GM21515 (cell line): ENCODE measurements around the gene JPH2.

ENCODE experiments used
- ATAC-seq: cut with Tn5 transposase; IDR thresholded peaks from one replicate; pipeline ENCODE4 v1.9.1; 2021; ENCODE audit not compliant: unreplicated experiment

Gene JPH2

GRCh38 chr20:44104798-44105517 is 82.0 kb downstream of the JPH2 start:
- ATAC-seq, result no peak

DNA sequence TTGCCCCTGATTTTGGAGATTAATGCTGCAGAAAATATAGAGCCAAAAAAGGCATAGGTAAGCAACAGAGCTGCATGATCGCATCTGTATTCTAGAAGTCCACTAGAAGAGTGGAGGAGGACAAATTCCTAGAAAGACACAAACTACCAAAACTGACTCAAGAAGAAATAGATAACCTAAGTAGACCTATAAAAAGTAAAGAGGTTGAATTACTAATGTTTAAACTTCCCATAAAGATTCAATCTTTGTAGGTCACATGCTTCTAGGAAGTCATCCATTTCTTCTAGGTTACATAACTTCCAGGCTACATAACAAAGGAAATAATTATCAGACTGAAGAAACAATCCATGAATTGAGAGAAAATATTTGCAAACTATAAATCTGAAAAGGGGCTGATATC is 84.4 kb downstream of the JPH2 start:
- no peak for ATAC-seq

DNA sequence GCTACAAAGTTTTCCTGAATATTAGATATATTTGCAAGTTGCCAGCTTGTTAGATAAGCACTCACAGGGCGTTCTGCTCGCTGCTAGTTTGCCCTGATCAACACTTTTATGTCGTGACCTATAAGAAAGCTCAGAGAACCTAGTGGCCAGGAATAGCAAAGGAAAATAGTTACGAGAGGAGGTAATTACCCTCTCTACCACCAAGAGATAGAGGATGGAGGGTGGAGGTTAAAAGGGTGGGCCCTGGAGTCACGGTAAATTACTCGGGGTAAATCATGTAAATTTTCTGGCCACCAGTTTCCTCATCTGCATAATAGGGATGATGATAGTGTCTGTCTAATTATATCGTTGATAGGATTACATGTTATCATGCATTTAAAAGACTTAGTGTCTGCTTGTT is 87.2 kb downstream of the JPH2 start:
- ATAC-seq, result no peak

- ATAC-seq, result no peak
Measured at GRCh38 chr20:44098657-44099056, 88.3 kb downstream of the JPH2 start.

DNA sequence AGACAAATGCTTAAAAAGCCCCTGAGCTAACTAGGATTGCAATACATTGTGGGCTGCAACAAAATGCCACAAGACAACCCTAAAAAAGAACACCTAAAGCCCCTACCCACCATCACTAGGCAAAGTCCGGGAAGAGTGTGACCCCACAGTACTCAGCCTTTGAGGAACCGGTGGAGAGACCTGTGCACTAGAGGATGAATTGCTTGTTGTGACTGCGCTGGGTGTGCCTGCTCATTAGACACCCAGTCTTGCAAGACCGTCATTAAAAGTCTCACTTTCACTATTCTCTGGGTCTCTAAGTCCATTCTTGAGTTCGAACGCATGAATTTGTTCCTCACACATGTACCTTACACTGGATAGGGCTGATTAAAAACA is 88.7 kb downstream of the JPH2 start:
- ATAC-seq, result no peak

GRCh38 chr20:44097521-44098255 is 89.3 kb downstream of the JPH2 start:
- no peak for ATAC-seq

GRCh38 chr20:44095831-44096230 is 91.2 kb downstream of the JPH2 start:
- ATAC-seq, result no peak

DNA sequence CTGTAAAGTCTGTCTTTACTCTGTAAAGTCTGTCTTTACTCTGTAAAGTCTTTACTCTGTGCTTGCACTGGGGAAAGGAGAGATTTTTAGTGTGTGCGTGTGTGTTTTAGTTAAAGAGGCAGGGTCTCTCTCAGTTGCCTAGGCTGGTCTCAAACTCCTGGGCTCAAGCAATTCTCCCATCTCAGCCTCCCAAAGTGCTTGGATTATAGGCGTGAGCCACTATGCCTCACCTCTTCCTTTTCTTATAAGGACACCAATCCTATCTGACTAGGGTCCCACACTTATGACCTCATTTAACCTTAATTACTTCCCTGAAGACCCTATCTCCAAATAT is 93.8 kb downstream of the JPH2 start:
- ATAC-seq, result no peak

GRCh38 chr20:44092551-44093248 is 94.3 kb downstream of the JPH2 start:
- ATAC-seq, result no peak

GRCh38 chr20:44091026-44091425 is 96.0 kb downstream of the JPH2 start:
- ATAC-seq, result no peak

DNA sequence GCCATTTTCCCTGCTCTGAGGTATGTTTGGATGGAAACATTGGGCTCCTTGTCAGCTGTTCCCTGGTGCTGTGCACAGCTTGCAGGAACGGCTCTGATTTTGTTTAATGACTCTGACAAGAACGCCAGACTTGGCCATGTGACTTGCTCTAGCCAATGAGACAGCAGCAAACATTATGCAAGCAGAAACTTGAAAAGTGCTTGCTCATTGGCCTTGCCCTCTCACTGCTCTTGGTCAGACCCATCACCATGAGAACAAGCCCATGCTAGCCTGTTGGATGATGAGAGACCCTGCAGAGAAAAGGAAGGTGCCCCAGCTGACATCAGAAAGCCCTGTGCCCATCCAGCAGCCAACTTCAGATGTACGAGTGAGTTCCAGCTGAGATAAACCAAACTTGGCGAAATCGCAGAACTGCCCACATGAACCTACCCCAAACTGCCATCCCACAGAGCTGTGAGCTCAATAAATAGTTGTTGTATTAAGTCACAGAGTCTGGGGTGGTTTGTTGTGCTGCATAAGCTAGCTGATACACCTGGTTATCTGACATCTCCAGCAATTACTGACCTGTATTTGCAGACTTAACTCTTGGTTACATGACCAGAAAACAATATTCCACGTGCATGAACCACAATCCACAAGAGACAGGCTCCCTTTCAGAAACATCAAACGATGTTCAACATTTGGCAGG is 96.9 kb downstream of the JPH2 start:
- ATAC-seq, result no peak

- ATAC-seq, result no peak
Measured at GRCh38 chr20:44087857-44088120, 99.2 kb downstream of the JPH2 start.

DNA sequence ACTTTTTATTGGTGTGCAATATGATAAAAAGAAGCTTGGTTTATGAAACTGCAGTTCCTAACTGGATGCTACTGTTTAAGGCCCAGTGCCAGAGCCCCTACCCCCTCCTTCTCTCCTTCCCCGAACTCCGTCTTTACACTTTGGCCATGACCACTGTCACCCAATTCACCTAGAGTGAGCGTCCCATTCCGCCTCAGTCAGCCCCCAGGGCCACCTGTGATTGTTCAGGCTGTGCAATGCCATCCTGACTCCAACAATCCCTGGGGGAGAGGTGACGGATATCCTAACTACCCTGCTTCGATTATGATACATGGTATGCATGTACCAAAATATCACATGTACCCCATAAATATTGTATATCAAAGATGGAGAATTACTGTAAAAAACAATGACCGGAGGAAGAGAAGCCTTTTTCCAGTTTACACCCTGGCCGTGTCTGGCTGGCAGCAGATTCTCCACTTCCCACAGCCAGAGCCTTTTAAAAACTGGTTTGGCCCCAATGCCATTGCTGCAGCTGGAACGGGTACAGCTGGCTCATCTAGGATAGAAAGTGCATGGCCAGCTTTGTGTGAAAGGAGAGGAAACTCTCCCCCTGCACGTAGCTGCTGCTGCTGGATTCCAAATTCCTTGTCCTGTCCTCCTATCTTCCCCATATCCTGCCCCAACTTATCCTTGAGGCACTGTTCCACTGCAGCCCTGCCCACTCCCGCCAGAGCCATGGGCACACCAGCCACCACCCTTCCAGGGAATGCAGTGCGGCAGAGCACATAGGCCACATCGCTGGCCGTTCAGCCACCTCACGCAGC is 99.7 kb downstream of the JPH2 start:
- no peak for ATAC-seq

- no peak for ATAC-seq
Measured at GRCh38 chr20:44085616-44086434, 101.2 kb downstream of the JPH2 start.

DNA sequence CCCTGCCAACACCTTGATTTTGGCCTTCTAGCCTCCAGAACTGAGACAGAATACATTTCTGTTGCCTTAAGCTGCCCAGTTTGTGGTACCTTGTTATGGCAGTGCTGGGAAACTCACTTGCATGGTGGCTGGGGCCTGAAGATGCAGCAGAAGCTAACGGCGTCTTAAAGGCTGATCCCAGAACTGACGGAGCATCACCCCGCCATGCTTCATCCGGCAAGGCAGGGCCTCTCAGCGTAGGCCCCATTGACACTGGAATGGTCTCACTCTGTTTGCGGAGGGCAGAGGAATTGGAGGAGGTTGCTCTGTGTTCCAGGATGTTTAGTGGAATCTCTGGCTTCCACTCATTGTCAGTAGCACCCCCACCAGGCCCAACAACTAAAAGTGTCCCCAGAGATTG is 102.1 kb downstream of the JPH2 start:
- ATAC-seq, result no peak

DNA sequence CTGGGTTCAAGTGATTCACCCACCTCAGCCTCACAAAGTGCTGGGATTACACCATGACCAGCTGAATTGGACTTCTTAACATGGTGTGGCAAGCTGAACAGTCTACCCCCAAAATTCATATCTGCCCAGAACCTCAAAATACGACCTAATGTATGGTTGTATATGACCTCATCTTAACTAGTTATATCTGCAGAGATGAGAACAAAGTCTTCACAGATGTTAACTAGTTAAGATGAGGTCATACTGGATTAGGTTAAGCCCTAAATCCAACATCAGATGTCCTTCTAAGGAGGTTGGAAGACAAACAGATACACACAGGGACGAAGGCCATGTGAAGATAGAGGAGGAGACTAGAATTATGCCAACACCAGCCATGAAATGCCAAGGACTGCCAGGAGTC is 102.5 kb downstream of the JPH2 start:
- ATAC-seq, result no peak

GRCh38 chr20:44083220-44083933 is 103.6 kb downstream of the JPH2 start:
- no peak for ATAC-seq

DNA sequence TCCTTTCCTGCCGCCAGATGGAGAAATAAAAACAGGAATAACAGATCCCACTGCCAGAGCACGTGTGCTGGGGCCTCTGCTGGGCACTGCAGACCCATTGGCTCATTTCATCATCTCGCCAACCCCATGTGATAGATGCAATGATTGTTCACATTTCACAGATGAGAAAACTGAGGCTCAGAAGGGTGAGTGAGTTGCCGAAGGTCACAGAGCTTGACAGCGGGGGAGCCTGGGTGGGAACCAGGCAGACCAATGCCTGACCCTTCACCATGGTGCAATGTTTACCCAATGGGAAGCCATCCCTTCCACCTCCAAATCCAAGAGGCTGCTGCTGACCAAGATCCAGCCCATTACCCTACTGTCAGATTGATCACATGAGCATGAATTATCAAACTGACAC is 105.1 kb downstream of the JPH2 start:
- no peak for ATAC-seq

- ATAC-seq, result no peak
Measured at GRCh38 chr20:44081476-44081875, 105.5 kb downstream of the JPH2 start.
